Hepatocyte (in vitro differentiated cells): ENCODE data around the gene RIMKLB. TPM values are rescaled to one million over a fixed set of nuclear protein-coding genes. Genes with fewer than 3 reads are reported as not detected.

Experiments used
- DNase-seq: peaks from one replicate; pipeline ENCODE4 v3.0.0-alpha.2; 2016; ENCODE audit warnings: low spot score
- H2AFZ ChIP-seq: fragments of 200-600 bp; sonication (generic); 2 replicates; pipeline ENCODE4 v1.6.0; 2016; ENCODE audit warnings: antibody characterized with exemption, mild to moderate bottlenecking
- H3K27ac ChIP-seq: fragments of 200-600 bp; sonication (generic); 2 replicates; pipeline ENCODE4 v1.5.1; 2016; ENCODE audit warnings: mild to moderate bottlenecking
- H3K27me3 ChIP-seq: fragments of 200-600 bp; sonication (generic); 2 replicates; pipeline ENCODE4 v1.6.1; 2016
- H3K36me3 ChIP-seq: fragments of 200-600 bp; sonication (generic); replicated peaks from 2 replicates; pipeline ENCODE4 v1.5.1; 2016; ENCODE audit warnings: low read depth; ENCODE audit not compliant: insufficient read depth
- H3K4me1 ChIP-seq: fragments of 200-600 bp; sonication (generic); 2 replicates; pipeline ENCODE4 v1.5.1; 2016; ENCODE audit warnings: mild to moderate bottlenecking, moderate library complexity; ENCODE audit not compliant: insufficient read depth
- H3K4me2 ChIP-seq: fragments of 200-600 bp; sonication (generic); 2 replicates; pipeline ENCODE4 v1.6.0; 2016
- H3K4me3 ChIP-seq: fragments of 200-600 bp; sonication (generic); 2 replicates; pipeline ENCODE4 v1.5.1; 2016; ENCODE audit warnings: mild to moderate bottlenecking
- H3K79me2 ChIP-seq: fragments of 200-600 bp; sonication (generic); 2 replicates; pipeline ENCODE4 v1.6.0; 2017; ENCODE audit warnings: mild to moderate bottlenecking
- H3K9me2 ChIP-seq: fragments of 200-600 bp; sonication (generic); replicated peaks from 2 replicates; pipeline ENCODE4 v1.6.0; 2017; ENCODE audit warnings: mild to moderate bottlenecking; ENCODE audit not compliant: insufficient read depth
- H3K9me3 ChIP-seq: fragments of 200-600 bp; sonication (generic); 2 replicates; pipeline ENCODE4 v1.5.1; 2016; ENCODE audit warnings: low read depth, mild to moderate bottlenecking
- H4K20me1 ChIP-seq: fragments of 200-600 bp; sonication (generic); 2 replicates; pipeline ENCODE4 v1.6.0; 2016; ENCODE audit warnings: mild to moderate bottlenecking; ENCODE audit not compliant: insufficient read depth, poor library complexity, severe bottlenecking
- EZH2 ChIP-seq: fragments of 200-600 bp; sonication (generic); IDR thresholded peaks from 2 replicates; pipeline ENCODE4 v1.6.1; 2016; ENCODE audit warnings: antibody characterized with exemption, mild to moderate bottlenecking, borderline replicate concordance
- EZH2phosphoT487 ChIP-seq: fragments of 200-600 bp; sonication (generic); IDR thresholded peaks from one replicate; pipeline ENCODE4 v1.6.1; 2018; ENCODE audit warnings: antibody characterized with exemption, mild to moderate bottlenecking, low read depth, moderate library complexity; ENCODE audit not compliant: unreplicated experiment, severe bottlenecking
- WGBS: methylation state at CpG from one replicate; pipeline ENCODE4 v1.1.6; 2016; ENCODE audit warnings: low lambda C conversion rate; ENCODE audit errors: missing lambda C conversion rate; 5-methylcytosine and 5-hydroxymethylcytosine counted together
- polyA plus RNA-seq: library from polyadenylated mRNA; unstranded; fragments of >200 nt; fragmentation: Nextera tagmentation; extraction: Ambion mirVana; gene quantifications from 2 replicates; pipeline ENCODE4 v1.2.1, GENCODE V29; 2016
- total RNA-seq: library from RNA; depleted of rRNA; stranded (reverse); fragments of >200 nt; gene quantifications from 2 replicates; pipeline ENCODE4 v1.2.3, GENCODE V29; 2014
- TF ChIP-seq, protein P1 (sequence below): fragments of 200-600 bp; sonication (generic); IDR thresholded peaks from 2 replicates; pipeline ENCODE4 v1.5.1; 2016; ENCODE audit warnings: antibody characterized with exemption, mild to moderate bottlenecking; ENCODE audit not compliant: poor library complexity

Gene RIMKLB
- total and polyA plus RNA-seq, 2 experiments from 2014 or later = 20.7 to 37.3 TPM

DNA sequence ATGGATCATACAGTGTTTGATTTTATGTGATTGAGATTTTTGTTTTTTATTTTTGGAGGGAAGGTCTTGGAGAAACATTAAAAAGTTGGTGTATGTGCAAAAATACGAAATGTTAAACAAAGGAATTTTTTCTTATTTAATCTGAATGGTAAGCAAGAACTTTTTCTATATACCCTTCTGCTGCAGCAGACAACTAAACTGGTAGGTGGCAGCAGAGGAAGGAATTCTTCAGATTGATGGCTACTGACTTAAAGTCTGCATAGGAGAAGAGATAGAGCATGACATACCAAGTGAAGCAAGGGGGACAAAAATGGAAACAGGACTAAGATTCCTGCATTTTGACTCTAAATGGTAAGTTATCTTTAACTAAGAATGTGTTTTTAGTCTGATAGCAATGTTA, 82.6 kb downstream of the RIMKLB start:
- no peaks in the 10 kb centered on the region for H3K79me2 ChIP-seq
- H3K9me2 ChIP-seq = no peaks in the 10 kb centered on the region
- H3K4me1 ChIP-seq = no peaks in the 10 kb centered on the region
- no peak overlapping the region for H3K4me3 ChIP-seq
- no peaks in the 10 kb centered on the region for H3K27me3 ChIP-seq
- H3K27ac ChIP-seq = no peak overlapping the region
- H4K20me1 ChIP-seq = no peaks in the 10 kb centered on the region
- no peak overlapping the region for H2AFZ ChIP-seq
- 83% methylated on average over 1 of the region's 1 CpG for WGBS
- H3K4me2 ChIP-seq = no peak overlapping the region
- TF ChIP-seq, protein P1, sequence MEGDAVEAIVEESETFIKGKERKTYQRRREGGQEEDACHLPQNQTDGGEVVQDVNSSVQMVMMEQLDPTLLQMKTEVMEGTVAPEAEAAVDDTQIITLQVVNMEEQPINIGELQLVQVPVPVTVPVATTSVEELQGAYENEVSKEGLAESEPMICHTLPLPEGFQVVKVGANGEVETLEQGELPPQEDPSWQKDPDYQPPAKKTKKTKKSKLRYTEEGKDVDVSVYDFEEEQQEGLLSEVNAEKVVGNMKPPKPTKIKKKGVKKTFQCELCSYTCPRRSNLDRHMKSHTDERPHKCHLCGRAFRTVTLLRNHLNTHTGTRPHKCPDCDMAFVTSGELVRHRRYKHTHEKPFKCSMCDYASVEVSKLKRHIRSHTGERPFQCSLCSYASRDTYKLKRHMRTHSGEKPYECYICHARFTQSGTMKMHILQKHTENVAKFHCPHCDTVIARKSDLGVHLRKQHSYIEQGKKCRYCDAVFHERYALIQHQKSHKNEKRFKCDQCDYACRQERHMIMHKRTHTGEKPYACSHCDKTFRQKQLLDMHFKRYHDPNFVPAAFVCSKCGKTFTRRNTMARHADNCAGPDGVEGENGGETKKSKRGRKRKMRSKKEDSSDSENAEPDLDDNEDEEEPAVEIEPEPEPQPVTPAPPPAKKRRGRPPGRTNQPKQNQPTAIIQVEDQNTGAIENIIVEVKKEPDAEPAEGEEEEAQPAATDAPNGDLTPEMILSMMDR = peak; percentile 57
- TF ChIP-seq EZH2 = no peak
- H3K36me3 ChIP-seq = no peaks in the 10 kb centered on the region
- DNase-seq = peak; percentile 57
- H3K9me3 ChIP-seq = no peaks in the 10 kb centered on the region

DNA sequence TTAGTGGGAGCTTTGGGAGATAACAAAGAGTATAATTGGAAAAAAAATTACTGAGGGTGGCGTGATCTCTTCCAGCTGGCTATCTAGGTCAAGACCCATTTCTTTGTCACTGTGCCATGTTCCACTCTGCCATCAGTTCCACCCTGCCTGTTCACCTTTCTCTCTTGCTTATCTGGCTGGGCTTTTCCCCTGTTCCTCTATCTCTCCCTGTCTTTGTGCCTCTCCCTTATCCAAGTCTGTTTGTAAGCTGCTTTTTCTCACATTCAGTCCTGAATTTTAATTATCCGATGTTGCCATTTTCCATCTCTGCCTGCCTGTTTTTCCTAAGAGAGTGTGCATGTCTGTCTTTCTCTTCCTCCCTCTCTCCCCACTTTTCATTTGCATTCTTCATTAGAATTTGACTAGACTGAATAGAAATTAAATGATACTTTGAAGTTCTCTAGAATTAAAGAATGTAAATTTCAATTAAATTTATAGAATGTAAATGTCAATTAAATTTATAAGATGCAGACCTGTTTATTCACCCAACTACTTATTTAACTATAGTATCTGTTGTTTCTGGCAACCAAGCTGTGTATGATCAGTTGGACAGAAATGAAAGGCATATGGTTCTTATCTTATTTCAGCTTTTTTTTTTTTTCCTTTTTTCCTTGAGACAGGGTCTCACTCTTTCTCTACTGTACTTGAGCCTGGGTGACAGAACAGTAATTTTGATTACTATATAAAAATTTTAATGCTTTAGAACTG, 83.8 kb downstream of the RIMKLB start:
- Histone ChIP-seq H4K20me1 (no peaks in the 10 kb centered on the region), H3K27ac (no peak overlapping the region), H2AFZ (no peak overlapping the region), H3K4me2 (no peak overlapping the region), H3K36me3 (no peaks in the 10 kb centered on the region), H3K27me3 (no peaks in the 10 kb centered on the region), H3K9me2 (no peaks in the 10 kb centered on the region), H3K79me2 (no peaks in the 10 kb centered on the region), H3K4me1 (no peaks in the 10 kb centered on the region), H3K9me3 (no peaks in the 10 kb centered on the region), H3K4me3 (no peak overlapping the region)
- no peak for DNase-seq
- no peak for TF ChIP-seq EZH2phosphoT487
- TF ChIP-seq, protein P1 = no peak
- no peak for TF ChIP-seq EZH2
- WGBS = 87% methylated on average over 2 of the region's 2 CpGs

DNA sequence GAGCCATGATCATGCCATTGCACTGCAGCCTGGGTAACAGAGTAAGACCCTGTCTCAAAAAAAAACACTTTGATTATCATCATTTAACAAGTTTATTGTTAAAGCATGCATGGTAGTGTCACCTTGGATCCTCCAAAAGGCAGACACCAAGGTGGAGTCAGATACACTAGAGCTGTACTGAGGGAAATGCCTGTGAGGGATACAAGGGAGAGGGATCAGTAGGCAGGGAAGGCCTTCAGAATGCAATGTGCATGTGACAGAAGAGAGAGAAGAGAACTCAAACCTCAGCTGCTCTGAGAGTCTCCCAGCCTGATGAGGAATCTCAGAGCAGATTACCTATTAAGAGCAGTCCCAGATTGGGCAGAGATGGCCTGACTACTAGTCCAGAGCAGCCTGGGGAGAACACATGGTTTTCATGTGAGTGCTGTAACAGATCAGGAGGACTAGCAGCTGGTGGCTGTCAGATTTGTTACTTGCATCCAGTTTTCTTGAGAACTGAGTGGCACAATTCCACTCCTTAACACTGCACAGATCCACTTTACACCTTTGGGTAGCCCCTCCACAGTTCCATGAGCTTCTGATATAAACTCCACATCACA, 86.6 kb downstream of the RIMKLB start:
- Histone ChIP-seq H3K4me1 (no peaks in the 10 kb centered on the region), H3K9me2 (no peaks in the 10 kb centered on the region), H3K9me3 (no peaks in the 10 kb centered on the region), H3K27ac (no peak overlapping the region), H2AFZ (no peak overlapping the region), H3K27me3 (no peaks in the 10 kb centered on the region), H3K4me2 (no peak overlapping the region), H3K4me3 (no peak overlapping the region), H3K79me2 (peaks cover 4% of the 10 kb centered on the region), H3K36me3 (no peaks in the 10 kb centered on the region), H4K20me1 (no peaks in the 10 kb centered on the region)
- no peak for DNase-seq
- TF ChIP-seq EZH2phosphoT487 (no peak), EZH2 (no peak)
- TF ChIP-seq, protein P1 = no peak
